DMS79 (cell line): ENCODE results near the gene ARPC3.
A peak's percentile ranks its signal among the peaks of the same experiment; 100 is the strongest.
"Not testable (repeated sequence)": the region's sequence is repeated elsewhere in the genome, so short reads cannot be mapped to it uniquely, and the experiment has no call there.

ENCODE experiments used
- DNase-seq: peaks from one replicate; lab custom pipeline; 2025; lab: John Stamatoyannopoulos, UW

The ARPC3 gene

GRCh38 chr12:110417113-110417512 lies 33.0 kb downstream of the ARPC3 start:
- not testable (repeated sequence) for DNase-seq

GRCh38 chr12:110410086-110410485 lies 40.1 kb downstream of the ARPC3 start:
- not testable (repeated sequence) for DNase-seq

- DNase-seq: not testable (repeated sequence)
Measured at GRCh38 chr12:110405126-110405662, 44.9 kb downstream of the ARPC3 start.

GRCh38 chr12:110403976-110404682 lies 46.0 kb downstream of the ARPC3 start:
- peak; percentile 46 for DNase-seq

- DNase-seq: peak; percentile 92
Measured at GRCh38 chr12:110403146-110403975, 46.8 kb downstream of the ARPC3 start, which contains the start of gene ANAPC7. Gene ANAPC7, minus strand, starts transcription at chr12:110403708. Its CDS starts 81 bp downstream, at chr12:110403627.
